Calu3 (cell line): ENCODE results near the gene HDGFL2. TPM values are rescaled to one million over a fixed set of nuclear protein-coding genes. Genes with fewer than 3 reads are reported as not detected.

Experiments
- BruUV-seq: library from RNA; stranded (reverse); fragments of 400-500 nt; replicated peaks from 2 replicates; lab custom pipeline; 2021; lab: Mats Ljungman, UMichigan
- CTCF ChIA-PET: fragments of 300-600 bp; sonication (Branson Sonifier 250); formaldehyde crosslinking; loops from one replicate; lab custom pipeline; 2022; ENCODE audit warnings: antibody characterized with exemption; lab: Charles Lee
- DNase-seq: peaks from one replicate; pipeline ENCODE4 v3.0.0; 2022
- H3K27ac Mint-ChIP-seq: one replicate; pipeline ENCODE4 v1.8.0; 2022; ENCODE audit warnings: mixed read lengths; ENCODE audit not compliant: unreplicated experiment
- H3K27me3 Mint-ChIP-seq: one replicate; pipeline ENCODE4 v1.8.0; 2022; ENCODE audit warnings: mixed read lengths; ENCODE audit not compliant: unreplicated experiment
- H3K36me3 Mint-ChIP-seq: one replicate; pipeline ENCODE4 v1.8.0; 2022; ENCODE audit warnings: mild to moderate bottlenecking, moderate library complexity, mixed read lengths; ENCODE audit not compliant: insufficient read depth, unreplicated experiment
- H3K4me1 Mint-ChIP-seq: one replicate; pipeline ENCODE4 v1.8.0; 2022; ENCODE audit warnings: mild to moderate bottlenecking, low read depth, mixed read lengths; ENCODE audit not compliant: unreplicated experiment
- H3K4me3 Mint-ChIP-seq: one replicate; pipeline ENCODE4 v1.8.0; 2022; ENCODE audit warnings: mild to moderate bottlenecking, low read depth, moderate library complexity, mixed read lengths; ENCODE audit not compliant: unreplicated experiment
- H3K9me3 Mint-ChIP-seq: one replicate; pipeline ENCODE4 v1.8.0; 2022; ENCODE audit warnings: low read depth, mixed read lengths; ENCODE audit not compliant: unreplicated experiment
- CTCF ChIP-seq: fragments of 200-600 bp; IDR thresholded peaks from one replicate; pipeline ENCODE4 v1.8.0; 2022; ENCODE audit warnings: antibody characterized with exemption; ENCODE audit not compliant: unreplicated experiment
- intact Hi-C: fragments of 100-400 bp; cut with micrococcal nuclease; formaldehyde crosslinking; loops from one replicate; pipeline ENCODE4 v1.10.0; 2022; ENCODE audit not compliant: unreplicated experiment
- total RNA-seq: library from RNA; stranded (reverse); gene quantifications from 2 replicates; pipeline ENCODE4 v1.2.3, GENCODE V29; 2022

HDGFL2 gene
- total RNA-seq, 1 experiment from 2014 or later, result 40.6 TPM

DNA sequence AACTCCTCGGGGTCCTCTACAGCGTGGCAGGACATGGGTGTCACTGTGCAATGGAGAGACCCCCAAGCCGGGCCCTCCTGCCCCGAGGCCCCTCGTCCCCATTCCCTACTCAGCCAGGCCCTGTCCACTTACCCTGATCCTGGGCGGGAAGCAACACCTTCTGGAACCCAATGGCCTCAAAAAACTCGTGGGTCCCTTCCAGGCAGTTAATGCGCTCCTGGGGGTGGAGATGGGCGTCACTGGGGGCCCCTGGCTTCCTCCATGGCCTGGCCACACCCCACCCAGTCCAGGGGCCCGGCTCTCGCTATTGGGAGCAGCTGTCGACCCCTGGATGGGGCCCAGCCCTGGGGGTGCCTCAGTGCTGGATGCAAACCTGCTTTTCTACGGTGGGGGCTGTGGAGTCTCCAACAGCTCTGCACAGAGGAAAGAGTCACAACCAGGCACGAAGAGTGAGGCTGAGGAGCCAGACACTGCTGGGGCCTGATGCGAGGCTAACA lies 25.3 kb upstream of the HDGFL2 start:
- Mint-ChIP-seq H3K27me3 (no peaks in the 10 kb centered on the region), H3K27ac (no peak overlapping the region), H3K4me1 (no peaks in the 10 kb centered on the region), H3K36me3 (peaks cover 31% of the 10 kb centered on the region), H3K9me3 (no peaks in the 10 kb centered on the region), H3K4me3 (no peak overlapping the region)
- DNase-seq, result no peak
- no peak for TF ChIP-seq CTCF
- intact Hi-C loops, result no loop called here
- no TSS peak for BruUV-seq
- CTCF ChIA-PET, result no interaction called here

GRCh38 chr19:4447327-4448146 lies 24.6 kb upstream of the HDGFL2 start:
- peaks cover 23% of the 10 kb centered on the region for H3K36me3 Mint-ChIP-seq
- H3K9me3 Mint-ChIP-seq, result no peaks in the 10 kb centered on the region
- H3K4me3 Mint-ChIP-seq, result no peak overlapping the region
- no peaks in the 10 kb centered on the region for H3K4me1 Mint-ChIP-seq
- DNase-seq, result no peak
- TF ChIP-seq CTCF, result no peak
- no TSS peak for BruUV-seq
- no peak overlapping the region for H3K27ac Mint-ChIP-seq
- intact Hi-C loops, result no loop called here
- H3K27me3 Mint-ChIP-seq, result no peaks in the 10 kb centered on the region
- CTCF ChIA-PET, result no interaction called here

DNA sequence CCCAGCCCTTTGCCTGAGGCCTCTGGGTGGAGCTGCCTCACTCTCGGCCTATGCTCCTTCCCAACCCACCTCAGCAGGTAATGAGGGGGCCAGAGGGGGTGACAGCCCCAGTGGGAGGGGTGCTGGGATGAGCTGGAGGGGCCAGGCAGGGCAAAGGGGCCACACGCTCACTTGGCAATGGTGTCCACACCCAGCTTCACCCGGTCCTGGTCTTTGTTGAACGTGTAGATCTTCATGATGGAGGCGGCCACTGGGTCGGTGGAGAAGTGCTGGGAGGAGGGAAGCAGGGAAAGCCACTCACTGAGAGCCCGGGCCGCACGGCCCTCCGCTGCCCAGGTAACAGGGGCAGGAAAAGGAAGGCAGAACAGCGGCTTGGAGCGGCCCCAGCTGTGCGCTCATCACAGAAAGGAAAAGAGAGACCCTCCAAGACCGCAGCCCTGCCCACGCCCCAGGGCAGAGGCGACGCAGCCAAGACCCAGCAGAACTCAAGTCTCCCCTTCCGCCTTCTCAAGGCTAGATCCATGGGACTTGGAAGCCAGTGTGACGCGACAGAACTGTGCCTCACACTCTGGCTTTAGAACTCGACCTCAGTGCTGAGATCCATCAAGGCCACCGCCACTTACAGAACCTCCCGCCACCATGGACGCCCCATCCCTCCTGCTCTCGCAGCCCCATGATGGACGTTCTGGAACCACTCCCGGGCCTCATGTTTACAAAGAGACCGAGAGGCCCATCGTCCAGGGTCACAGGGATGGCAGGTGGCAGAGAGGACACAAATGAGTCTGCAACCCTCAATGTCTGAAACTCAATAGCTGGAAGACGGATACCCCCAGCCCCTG lies 23.7 kb upstream of the HDGFL2 start:
- Mint-ChIP-seq H3K27ac (no peak overlapping the region), H3K4me1 (no peaks in the 10 kb centered on the region), H3K9me3 (no peaks in the 10 kb centered on the region), H3K36me3 (peaks cover 27% of the 10 kb centered on the region), H3K27me3 (no peaks in the 10 kb centered on the region), H3K4me3 (no peak overlapping the region)
- intact Hi-C loops, result no loop called here
- CTCF ChIA-PET, result no interaction called here
- TF ChIP-seq CTCF, result no peak
- BruUV-seq, result no TSS peak
- no peak for DNase-seq

GRCh38 chr19:4449022-4449638 lies 23.0 kb upstream of the HDGFL2 start:
- H3K9me3 Mint-ChIP-seq, result no peaks in the 10 kb centered on the region
- H3K36me3 Mint-ChIP-seq, result peaks cover 30% of the 10 kb centered on the region
- H3K4me3 Mint-ChIP-seq, result no peak overlapping the region
- CTCF ChIA-PET, result no interaction called here
- no peaks in the 10 kb centered on the region for H3K4me1 Mint-ChIP-seq
- intact Hi-C loops, result no loop called here
- H3K27ac Mint-ChIP-seq, result no peak overlapping the region
- no peaks in the 10 kb centered on the region for H3K27me3 Mint-ChIP-seq
- BruUV-seq, result no TSS peak
- no peak for TF ChIP-seq CTCF
- DNase-seq, result no peak
